ENCODE measurements around the gene DCAKD. TPM values are rescaled to one million over a fixed set of nuclear protein-coding genes. Genes with fewer than 3 reads are reported as not detected.

The DCAKD gene
- total RNA-seq, 2 donors from 2014 or later = 13.5 to 20.3 TPM

GRCh38 chr17:45086865-45087503, 35.6 kb upstream of the DCAKD start:
- H3K27ac Mint-ChIP-seq = no peak overlapping the region
- peaks cover 3% of the 10 kb centered on the region for H3K36me3 Mint-ChIP-seq (ENCODE audit: low read depth)
- H3K27me3 Mint-ChIP-seq = no peaks in the 10 kb centered on the region
- H3K4me1 Mint-ChIP-seq = peaks cover 3% of the 10 kb centered on the region
- no peaks in the 10 kb centered on the region for H3K9me3 ChIP-seq (ENCODE audit: control insufficient read depth, low read length, poor library complexity, severe bottlenecking)
- ATAC-seq (no peak), DNase-seq (no peak)
- H3K4me3 Mint-ChIP-seq = no peak overlapping the region

DNA sequence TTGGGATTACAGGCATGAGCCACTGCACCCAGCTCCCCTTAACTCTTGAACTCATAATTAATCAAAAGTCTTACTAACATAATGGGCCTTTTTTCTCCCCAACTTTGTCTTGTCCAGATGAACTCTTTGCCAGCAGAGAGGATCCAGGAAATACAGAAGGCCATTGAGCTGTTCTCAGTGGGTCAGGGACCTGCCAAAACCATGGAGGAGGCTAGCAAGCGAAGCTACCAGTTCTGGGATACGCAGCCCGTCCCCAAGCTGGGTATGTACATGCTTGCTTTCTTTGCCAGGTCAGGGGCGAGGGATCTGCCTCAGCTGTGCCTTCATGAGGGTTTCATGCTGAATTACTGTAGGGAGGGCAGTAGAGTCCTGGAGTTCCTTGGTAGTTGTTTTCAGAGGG, 35.0 kb upstream of the DCAKD start:
- no peak overlapping the region for H3K4me3 Mint-ChIP-seq
- no peak overlapping the region for H3K27ac Mint-ChIP-seq
- no peak for ATAC-seq
- H3K36me3 Mint-ChIP-seq (ENCODE audit: low read depth) = peaks cover 3% of the 10 kb centered on the region
- no peaks in the 10 kb centered on the region for H3K9me3 ChIP-seq (ENCODE audit: control insufficient read depth, low read length, poor library complexity, severe bottlenecking)
- H3K27me3 Mint-ChIP-seq = no peaks in the 10 kb centered on the region
- no peak for DNase-seq
- H3K4me1 Mint-ChIP-seq = peaks cover 4% of the 10 kb centered on the region

GRCh38 chr17:45081047-45081703, 29.7 kb upstream of the DCAKD start:
- no peaks in the 10 kb centered on the region for H3K9me3 ChIP-seq (ENCODE audit: control insufficient read depth, low read length, poor library complexity, severe bottlenecking)
- Mint-ChIP-seq H3K27me3 (no peaks in the 10 kb centered on the region), H3K4me3 (no peak overlapping the region), H3K27ac (peak overlapping the region; percentile 60), H3K4me1 (peaks cover 11% of the 10 kb centered on the region), H3K36me3 (ENCODE audit: low read depth) (no peaks in the 10 kb centered on the region)
- no peak for ATAC-seq
- no peak for DNase-seq

GRCh38 chr17:45077643-45078042, 26.2 kb upstream of the DCAKD start:
- H3K27ac Mint-ChIP-seq = peak overlapping the region; percentile 54
- no peak for ATAC-seq

GRCh38 chr17:45073414-45074070, 22.1 kb upstream of the DCAKD start:
- no peaks in the 10 kb centered on the region for H3K36me3 Mint-ChIP-seq (ENCODE audit: low read depth)

More at GRCh38 chr17:45077643-45078042, 26.2 kb upstream of the DCAKD start:
- Mint-ChIP-seq H3K4me3 (no peak overlapping the region), H3K4me1 (peaks cover 17% of the 10 kb centered on the region), H3K36me3 (ENCODE audit: low read depth) (no peaks in the 10 kb centered on the region), H3K27me3 (no peaks in the 10 kb centered on the region)
- H3K9me3 ChIP-seq (ENCODE audit: control insufficient read depth, low read length, poor library complexity, severe bottlenecking) = no peaks in the 10 kb centered on the region
- no peak for DNase-seq

GRCh38 chr17:45070809-45071208, 19.4 kb upstream of the DCAKD start:
- no peaks in the 10 kb centered on the region for H3K9me3 ChIP-seq (ENCODE audit: control insufficient read depth, low read length, poor library complexity, severe bottlenecking)
- Mint-ChIP-seq H3K27me3 (no peaks in the 10 kb centered on the region), H3K36me3 (ENCODE audit: low read depth) (no peaks in the 10 kb centered on the region), H3K4me3 (no peak overlapping the region), H3K27ac (peak overlapping the region; percentile 67), H3K4me1 (peaks cover 7% of the 10 kb centered on the region)
- no peak for DNase-seq
- no peak for ATAC-seq

More at GRCh38 chr17:45073414-45074070, 22.1 kb upstream of the DCAKD start:
- ATAC-seq (no peak), DNase-seq (no peak)
- Mint-ChIP-seq H3K4me1 (peaks cover 17% of the 10 kb centered on the region), H3K4me3 (no peak overlapping the region), H3K27me3 (no peaks in the 10 kb centered on the region), H3K27ac (peak overlapping the region; percentile 67)
- H3K9me3 ChIP-seq (ENCODE audit: control insufficient read depth, low read length, poor library complexity, severe bottlenecking) = no peaks in the 10 kb centered on the region

- H3K36me3 Mint-ChIP-seq (ENCODE audit: low read depth) = no peaks in the 10 kb centered on the region
- no peak overlapping the region for H3K4me3 Mint-ChIP-seq
- peak overlapping the region; percentile 67 for H3K27ac Mint-ChIP-seq
- DNase-seq = no peak
- H3K4me1 Mint-ChIP-seq = peaks cover 7% of the 10 kb centered on the region
- no peak for ATAC-seq
- no peaks in the 10 kb centered on the region for H3K27me3 Mint-ChIP-seq
- H3K9me3 ChIP-seq (ENCODE audit: control insufficient read depth, low read length, poor library complexity, severe bottlenecking) = no peaks in the 10 kb centered on the region
Observed at GRCh38 chr17:45070001-45070400, 18.6 kb upstream of the DCAKD start.

- Mint-ChIP-seq H3K4me1 (peaks cover 8% of the 10 kb centered on the region), H3K27me3 (no peaks in the 10 kb centered on the region), H3K27ac (peak overlapping the region; percentile 27), H3K36me3 (ENCODE audit: low read depth) (no peaks in the 10 kb centered on the region), H3K4me3 (no peak overlapping the region)
- DNase-seq = no peak
- H3K9me3 ChIP-seq (ENCODE audit: control insufficient read depth, low read length, poor library complexity, severe bottlenecking) = no peaks in the 10 kb centered on the region
- ATAC-seq = no peak
Observed at GRCh38 chr17:45067637-45068036, 16.2 kb upstream of the DCAKD start.

GRCh38 chr17:45063198-45063597, 11.8 kb upstream of the DCAKD start:
- Mint-ChIP-seq H3K4me3 (peak overlapping the region; percentile 50), H3K36me3 (ENCODE audit: low read depth) (no peaks in the 10 kb centered on the region), H3K27me3 (no peaks in the 10 kb centered on the region), H3K27ac (no peak overlapping the region), H3K4me1 (peaks cover 16% of the 10 kb centered on the region)
- no peaks in the 10 kb centered on the region for H3K9me3 ChIP-seq (ENCODE audit: control insufficient read depth, low read length, poor library complexity, severe bottlenecking)
- ATAC-seq = no peak
- no peak for DNase-seq

DNA sequence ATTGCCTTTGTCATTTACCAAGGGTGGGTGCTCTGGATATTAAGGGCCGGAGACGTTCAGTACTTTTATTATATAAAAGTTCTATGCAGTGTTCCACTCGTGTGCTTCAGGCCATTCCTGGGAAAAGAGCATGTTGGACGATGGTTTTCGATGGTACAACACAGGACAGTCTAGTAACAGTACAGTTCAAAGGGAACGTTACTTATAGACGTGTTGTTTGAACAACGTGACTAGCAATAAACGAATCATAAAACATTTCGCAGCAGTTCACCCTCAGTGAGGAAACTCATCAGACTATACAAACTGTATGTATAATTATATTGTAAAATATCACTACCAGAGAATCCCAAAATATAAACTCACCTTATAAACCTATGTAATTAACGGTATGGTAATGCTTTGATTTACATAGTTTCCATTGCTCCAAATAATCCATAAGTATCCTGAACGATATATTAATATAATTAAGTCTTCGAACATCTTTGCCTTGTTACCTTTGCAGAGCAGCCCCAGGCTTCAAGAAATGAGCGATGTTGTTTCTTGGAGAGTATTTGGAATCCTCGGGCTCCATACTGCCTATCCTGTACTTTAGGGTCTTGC, 10.3 kb upstream of the DCAKD start:
- Mint-ChIP-seq H3K27ac (peak overlapping the region; percentile 96), H3K4me1 (peaks cover 16% of the 10 kb centered on the region), H3K4me3 (peak overlapping the region; percentile 93), H3K36me3 (ENCODE audit: low read depth) (no peaks in the 10 kb centered on the region), H3K27me3 (no peaks in the 10 kb centered on the region)
- ATAC-seq (no peak), DNase-seq (no peak)
- H3K9me3 ChIP-seq (ENCODE audit: control insufficient read depth, low read length, poor library complexity, severe bottlenecking) = no peaks in the 10 kb centered on the region

- Mint-ChIP-seq H3K4me1 (peaks cover 16% of the 10 kb centered on the region), H3K36me3 (ENCODE audit: low read depth) (no peaks in the 10 kb centered on the region), H3K4me3 (peak within 1 kb of the TSS; percentile 93), H3K27me3 (no peaks in the 10 kb centered on the region), H3K27ac (peak within 1 kb of the TSS; percentile 96)
- H3K9me3 ChIP-seq (ENCODE audit: control insufficient read depth, low read length, poor library complexity, severe bottlenecking) = no peaks in the 10 kb centered on the region
- DNase-seq (peak; percentile 85 to 93 (median 88)), ATAC-seq (peak; percentile 91)
Observed at GRCh38 chr17:45060797-45061605, 9.6 kb upstream of the DCAKD start, which contains the start of gene NMT1. Gene NMT1 (plus strand): TSS chr17:45061317. CDS start chr17:45061330, 13 bp downstream.

DNA sequence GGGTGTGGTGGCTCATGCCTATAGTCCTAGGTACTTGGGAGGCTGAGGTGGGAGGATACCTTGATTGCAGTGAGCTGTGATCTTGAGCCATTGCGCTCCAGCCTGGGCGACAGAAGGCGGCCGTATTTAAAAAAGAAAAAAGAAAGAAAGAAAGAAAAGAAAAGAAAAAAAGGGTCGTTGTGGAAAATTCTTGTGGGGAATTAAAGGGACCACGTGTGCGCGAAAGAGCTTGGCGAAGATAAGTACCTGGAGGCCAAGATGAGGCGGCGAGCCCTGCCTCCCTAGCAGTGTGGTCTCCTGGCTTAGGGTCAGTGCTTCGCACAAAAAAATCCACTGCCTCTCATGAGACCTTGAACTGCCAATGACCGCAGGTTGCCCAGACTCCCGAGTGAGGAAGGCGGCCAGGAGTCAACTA, 9.0 kb upstream of the DCAKD start:
- H3K9me3 ChIP-seq (ENCODE audit: control insufficient read depth, low read length, poor library complexity, severe bottlenecking) = no peaks in the 10 kb centered on the region
- H3K36me3 Mint-ChIP-seq (ENCODE audit: low read depth) = no peaks in the 10 kb centered on the region
- H3K4me1 Mint-ChIP-seq = peaks cover 19% of the 10 kb centered on the region
- ATAC-seq (no peak), DNase-seq (no peak)
- H3K4me3 Mint-ChIP-seq = peak overlapping the region; percentile 93
- H3K27me3 Mint-ChIP-seq = no peaks in the 10 kb centered on the region
- peak overlapping the region; percentile 96 for H3K27ac Mint-ChIP-seq

Measured in T-helper 17 cell (primary cell).